IMR-90 (cell line): ENCODE measurements around the gene BCL11B. TPM values are rescaled to one million over a fixed set of nuclear protein-coding genes. Genes with fewer than 3 reads are reported as not detected.

Source experiments
- ATAC-seq: fragments of 200-7000 bp; cut with Tn5 transposase; 2 replicates; pipeline ENCODE4 v1.9.1; 2020; ENCODE audit warnings: low read depth, mild to moderate bottlenecking, moderate library complexity
- BruUV-seq: library from RNA; stranded (reverse); fragments of 400-500 nt; replicated peaks from 2 replicates; lab custom pipeline; 2021; lab: Mats Ljungman, UMichigan
- CTCF ChIA-PET: fragments of 300-600 bp; formaldehyde crosslinking; extraction: SDS; loops from one replicate; lab custom pipeline; 2021; ENCODE audit warnings: antibody characterized with exemption; lab: Yijun Ruan, JAX
- POLR2A ChIA-PET: fragments of 300-600 bp; sonication (Branson Sonifier 250); formaldehyde crosslinking; loops from one replicate; lab custom pipeline; 2022; ENCODE audit warnings: antibody characterized with exemption; ENCODE audit not compliant: unreplicated experiment; lab: Charles Lee
- DNase-seq: peaks from one replicate; pipeline ENCODE4 v3.0.0; 2013
- H2AFZ ChIP-seq: replicated peaks from 2 replicates; pipeline ENCODE3; 2013; ENCODE audit warnings: low read length, mild to moderate bottlenecking; ENCODE audit not compliant: poor library complexity
- H2AK5ac ChIP-seq: 2 replicates; pipeline ENCODE4 v1.6.1; 2013; ENCODE audit warnings: low read depth, low read length, inconsistent platforms
- H2AK9ac ChIP-seq: replicated peaks from 2 replicates; pipeline ENCODE3; 2013; ENCODE audit warnings: mild to moderate bottlenecking, low read depth, low read length, moderate library complexity; ENCODE audit not compliant: poor library complexity
- H2BK120ac ChIP-seq: 2 replicates; pipeline ENCODE4 v1.6.1; 2013; ENCODE audit warnings: low read depth, low read length, inconsistent platforms
- H2BK15ac ChIP-seq: 3 replicates; pipeline ENCODE4 v1.6.1; 2013; ENCODE audit warnings: low read depth, low read length, inconsistent platforms
- H2BK20ac ChIP-seq: 2 replicates; pipeline ENCODE4 v1.6.1; 2013; ENCODE audit warnings: low read depth, mild to moderate bottlenecking, inconsistent platforms, low read length, moderate library complexity
- H2BK5ac ChIP-seq: 2 replicates; pipeline ENCODE4 v1.6.1; 2013; ENCODE audit warnings: mild to moderate bottlenecking, low read depth, low read length, inconsistent platforms; ENCODE audit not compliant: poor library complexity, severe bottlenecking
- H3K14ac ChIP-seq: replicated peaks from 2 replicates; pipeline ENCODE4 v1.6.1; 2013; ENCODE audit warnings: low read depth, low read length, inconsistent platforms
- H3K18ac ChIP-seq: 2 replicates; pipeline ENCODE4 v1.6.1; 2013; ENCODE audit warnings: low read depth, low read length, control low read depth
- H3K23ac ChIP-seq: 2 replicates; pipeline ENCODE4 v1.6.1; 2013; ENCODE audit warnings: low read depth, low read length, inconsistent platforms
- H3K27ac ChIP-seq: 2 replicates; pipeline ENCODE4 v1.5.1; 2013; ENCODE audit warnings: mild to moderate bottlenecking, control low read depth, low read length; ENCODE audit not compliant: insufficient read depth
- H3K27me3 ChIP-seq: 2 replicates; pipeline ENCODE4 v1.6.1; 2013; ENCODE audit warnings: low read length; ENCODE audit not compliant: control insufficient read depth, insufficient read depth
- H3K36me3 ChIP-seq: 2 replicates; pipeline ENCODE4 v1.6.1; 2013; ENCODE audit warnings: low read length, mixed read lengths; ENCODE audit not compliant: control insufficient read depth, insufficient read depth
- H3K4ac ChIP-seq: 2 replicates; pipeline ENCODE4 v1.6.1; 2013; ENCODE audit warnings: low read depth, low read length, inconsistent platforms
- H3K4me1 ChIP-seq: 2 replicates; pipeline ENCODE4 v1.6.1; 2013; ENCODE audit warnings: low read length, mixed read lengths; ENCODE audit not compliant: control insufficient read depth, insufficient read depth
- H3K4me2 ChIP-seq: 2 replicates; pipeline ENCODE4 v1.6.1; 2013; ENCODE audit warnings: low read depth, mild to moderate bottlenecking, control low read depth, low read length, moderate library complexity
- H3K4me3 ChIP-seq: 2 replicates; pipeline ENCODE4 v1.5.1; 2013; ENCODE audit warnings: low read depth, mild to moderate bottlenecking, control low read depth, low read length, moderate library complexity; ENCODE audit not compliant: insufficient read depth
- H3K56ac ChIP-seq: 2 replicates; pipeline ENCODE4 v1.6.1; 2013; ENCODE audit warnings: low read length, inconsistent platforms; ENCODE audit not compliant: insufficient read depth; ENCODE audit errors: extremely low read depth
- H3K79me1 ChIP-seq, 2 experiments: 2 replicates each; pipeline ENCODE4 v1.6.1; 2013; ENCODE audit warnings: low read length in 2 of 2, inconsistent platforms in 1 of 2, low read depth in 1 of 2
- H3K9ac ChIP-seq: 2 replicates; pipeline ENCODE4 v1.6.1; 2013; ENCODE audit warnings: low read depth, low read length, control low read depth
- H3K9me1 ChIP-seq: 2 replicates; pipeline ENCODE4 v1.6.1; 2013; ENCODE audit warnings: low read length, inconsistent platforms; ENCODE audit not compliant: insufficient read depth
- H3K9me3 ChIP-seq: 2 replicates; pipeline ENCODE4 v1.6.1; 2013; ENCODE audit warnings: low read length; ENCODE audit not compliant: control insufficient read depth, insufficient read depth
- H4K20me1 ChIP-seq: 2 replicates; pipeline ENCODE4 v1.6.1; 2013; ENCODE audit warnings: low read length, inconsistent platforms; ENCODE audit not compliant: insufficient read depth
- H4K5ac ChIP-seq: 2 replicates; pipeline ENCODE4 v1.6.1; 2013; ENCODE audit warnings: mild to moderate bottlenecking, low read depth, low read length, control low read depth
- H4K8ac ChIP-seq, 2 experiments: 2 replicates each; pipeline ENCODE4 v1.6.1; 2013; ENCODE audit warnings: low read depth in 2 of 2, low read length in 2 of 2, control low read depth in 1 of 2, inconsistent platforms in 1 of 2
- H4K91ac ChIP-seq: 2 replicates; pipeline ENCODE4 v1.6.1; 2013; ENCODE audit warnings: low read depth, low read length, inconsistent platforms; ENCODE audit not compliant: insufficient read depth
- BHLHE40 ChIP-seq: fragments of 150-350 bp; IDR thresholded peaks from 2 replicates; pipeline ENCODE4 v1.6.1; 2016; ENCODE audit warnings: mild to moderate bottlenecking, low read depth, low read length
- CHD1 ChIP-seq: IDR thresholded peaks from 2 replicates; pipeline ENCODE4 v1.6.1; 2012; ENCODE audit warnings: low read depth, low read length, improper control_type of control experiment
- CTCF ChIP-seq: conservative IDR thresholded peaks from 2 replicates; pipeline ENCODE4 v1.5.1; 2012; ENCODE audit warnings: mild to moderate bottlenecking, low read depth, low read length, improper control_type of control experiment
- ELK1 ChIP-seq: fragments of 150-350 bp; IDR thresholded peaks from 2 replicates; pipeline ENCODE4 v1.6.1; 2016; ENCODE audit warnings: low read depth, mild to moderate bottlenecking, low read length, moderate library complexity, borderline replicate concordance
- FOS ChIP-seq: fragments of 150-350 bp; IDR thresholded peaks from 2 replicates; pipeline ENCODE4 v1.6.1; 2016; ENCODE audit warnings: low read depth, low read length
- MAFK ChIP-seq: IDR thresholded peaks from 2 replicates; pipeline ENCODE4 v1.6.1; 2012; ENCODE audit warnings: low read depth, low read length, improper control_type of control experiment
- MAZ ChIP-seq: IDR thresholded peaks from 2 replicates; pipeline ENCODE4 v1.6.1; 2012; ENCODE audit warnings: low read depth, mild to moderate bottlenecking, low read length, improper control_type of control experiment, moderate library complexity, borderline replicate concordance
- MXI1 ChIP-seq: IDR thresholded peaks from 2 replicates; pipeline ENCODE4 v1.6.1; 2012; ENCODE audit warnings: low read depth, mild to moderate bottlenecking, low read length, moderate library complexity, borderline replicate concordance
- NFE2L2 ChIP-seq: fragments of 150-350 bp; IDR thresholded peaks from 2 replicates; pipeline ENCODE4 v1.6.1; 2016; ENCODE audit warnings: low read depth, mild to moderate bottlenecking, low read length
- POLR2A ChIP-seq: IDR thresholded peaks from 2 replicates; pipeline ENCODE4 v1.6.1; 2012; ENCODE audit warnings: mild to moderate bottlenecking, low read depth, low read length
- RAD21 ChIP-seq: IDR thresholded peaks from 2 replicates; pipeline ENCODE4 v1.6.1; 2012; ENCODE audit warnings: low read length, improper control_type of control experiment
- RFX5 ChIP-seq: IDR thresholded peaks from 2 replicates; pipeline ENCODE4 v1.8.0; 2012; ENCODE audit warnings: low read depth, mild to moderate bottlenecking, low read length, moderate library complexity
- SMC3 ChIP-seq: fragments of 150-350 bp; IDR thresholded peaks from 2 replicates; pipeline ENCODE4 v1.6.1; 2016; ENCODE audit warnings: low read depth, mild to moderate bottlenecking, antibody characterized with exemption, low read length, moderate library complexity
- USF2 ChIP-seq: fragments of 150-350 bp; IDR thresholded peaks from 2 replicates; pipeline ENCODE4 v1.6.1; 2017; ENCODE audit warnings: mild to moderate bottlenecking, antibody characterized with exemption, low read length, low read depth
- WGBS, 2 experiments: methylation state at CpG; one replicate each; pipeline versions ENCODE4 v1.1.5 to v1.1.7; 2013; ENCODE audit warnings: missing lambda C conversion rate in 2 of 2; ENCODE audit not compliant: insufficient read length in 1 of 2; ENCODE audit errors: extremely low coverage in 2 of 2; 5-methylcytosine and 5-hydroxymethylcytosine counted together
- dilution Hi-C: fragments of 300-500 bp; cut with HindIII; formaldehyde crosslinking; loops from one replicate; pipeline ENCODE4 v1.14.3; 2018; ENCODE audit warnings: low sequenced_read_pairs; ENCODE audit not compliant: unreplicated experiment
- in situ Hi-C: fragments of 300-500 bp; cut with MboI; formaldehyde crosslinking; loops from 3 replicates; pipeline ENCODE4 v1.14.3; 2019; ENCODE audit warnings: low sequenced_read_pairs, inconsistent platforms, mixed read lengths
- intact Hi-C: fragments of 100-400 bp; cut with micrococcal nuclease; formaldehyde crosslinking; loops from 2 replicates; pipeline ENCODE4 v1.10.0; 2022
- polyA plus RNA-seq, 3 experiments: library from polyadenylated mRNA; depleted of rRNA; stranded (reverse); fragments of >200 nt; gene quantifications; 2 replicates each; pipeline ENCODE4 v1.2.3, GENCODE V29; 2012; ENCODE audit warnings: low replicate concordance in 1 of 3
- total RNA-seq: library from RNA; depleted of rRNA; stranded (reverse); fragments of >200 nt; gene quantifications from 2 replicates; pipeline ENCODE4 v1.2.3, GENCODE V29; 2012

The BCL11B gene
- total and polyA plus RNA-seq, 2 of the 4 experiments (the other 2 are of a cell fraction), result under 0.01 TPM; not detected in 1

- no peaks in the 10 kb centered on the region for H3K9me3 ChIP-seq
- H3K18ac ChIP-seq, result no peak overlapping the region
- H4K91ac ChIP-seq, result no peak overlapping the region
- H2BK15ac ChIP-seq, result no peak overlapping the region
- H2AFZ ChIP-seq, result no peak overlapping the region
- WGBS, 2 experiments, result no CpG with 5 or more reads among the region's 9 CpGs
- no peak overlapping the region for H4K5ac ChIP-seq
- H3K4me2 ChIP-seq, result no peak overlapping the region
- no peaks in the 10 kb centered on the region for H3K9me1 ChIP-seq
- no peak overlapping the region for H3K27ac ChIP-seq
- ATAC-seq (no peak), DNase-seq (no peak)
- H2BK5ac ChIP-seq, result no peak overlapping the region
- no peak overlapping the region for H2AK5ac ChIP-seq
- ChIA-PET CTCF (no interaction called here), POLR2A (no interaction called here)
- intact Hi-C loops (no loop called here), in situ Hi-C loops (no loop called here), dilution Hi-C loops (no loop called here)
- H3K4me3 ChIP-seq, result no peak overlapping the region
- no peak overlapping the region for H3K14ac ChIP-seq
- no peak overlapping the region for H3K4ac ChIP-seq
- H4K20me1 ChIP-seq, result no peaks in the 10 kb centered on the region
- BruUV-seq, result no TSS peak
- no peak overlapping the region for H3K23ac ChIP-seq
- peaks cover 8% of the 10 kb centered on the region for H3K27me3 ChIP-seq
- H3K56ac ChIP-seq, result no peak overlapping the region
- no peak overlapping the region for H4K8ac ChIP-seq
- no peak overlapping the region for H2BK20ac ChIP-seq
- H3K4me1 ChIP-seq, result no peaks in the 10 kb centered on the region
- H2AK9ac ChIP-seq, result no peak overlapping the region
- no peaks in the 10 kb centered on the region for H3K79me1 ChIP-seq
- H2BK120ac ChIP-seq, result no peak overlapping the region
- TF ChIP-seq USF2, result no peak
- TF ChIP-seq NFE2L2, result no peak
- no peak for TF ChIP-seq ELK1
- TF ChIP-seq POLR2A, result no peak
- no peak for TF ChIP-seq MAFK
- TF ChIP-seq RAD21, result no peak
- no peak for TF ChIP-seq CTCF
- no peak for TF ChIP-seq CHD1
- TF ChIP-seq FOS, result no peak
- TF ChIP-seq SMC3, result no peak
- no peak for TF ChIP-seq RFX5
- no peak for TF ChIP-seq BHLHE40
- no peak for TF ChIP-seq MAZ
- TF ChIP-seq MXI1, result no peak
- no peak overlapping the region for H3K9ac ChIP-seq
- H3K36me3 ChIP-seq, result no peaks in the 10 kb centered on the region
Observed at GRCh38 chr14:99247101-99247729, 24.8 kb downstream of the BCL11B start.
